NCI-H345 treated with DMSO at 0.1 percent for 48 hours (cell line): ENCODE data around the gene PTPRD.

Experiments used
- DNase-seq: peaks from one replicate; lab custom pipeline; 2025; ENCODE audit not compliant: unreplicated experiment; lab: John Stamatoyannopoulos, UW

The PTPRD gene

DNA sequence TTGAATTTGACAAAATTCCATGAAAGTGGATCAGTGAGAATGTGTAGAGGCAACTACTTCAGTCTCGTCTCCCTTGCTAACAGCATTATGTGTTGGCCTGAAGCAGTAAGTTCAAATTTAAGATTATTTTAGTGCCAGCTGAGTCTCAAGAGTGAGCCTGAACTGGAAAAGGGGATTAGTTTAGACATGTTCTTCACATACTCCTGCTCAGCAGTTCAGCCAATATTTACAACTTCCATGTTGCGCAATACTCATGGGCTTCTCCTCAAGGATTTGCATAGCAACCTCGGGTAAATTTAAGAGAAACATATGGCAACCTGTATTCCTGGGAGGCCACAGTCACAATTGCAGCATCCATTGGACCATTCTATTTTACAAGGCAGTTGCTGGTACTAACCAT lies 553.8 kb downstream of the PTPRD start:
- no peak for DNase-seq

DNA sequence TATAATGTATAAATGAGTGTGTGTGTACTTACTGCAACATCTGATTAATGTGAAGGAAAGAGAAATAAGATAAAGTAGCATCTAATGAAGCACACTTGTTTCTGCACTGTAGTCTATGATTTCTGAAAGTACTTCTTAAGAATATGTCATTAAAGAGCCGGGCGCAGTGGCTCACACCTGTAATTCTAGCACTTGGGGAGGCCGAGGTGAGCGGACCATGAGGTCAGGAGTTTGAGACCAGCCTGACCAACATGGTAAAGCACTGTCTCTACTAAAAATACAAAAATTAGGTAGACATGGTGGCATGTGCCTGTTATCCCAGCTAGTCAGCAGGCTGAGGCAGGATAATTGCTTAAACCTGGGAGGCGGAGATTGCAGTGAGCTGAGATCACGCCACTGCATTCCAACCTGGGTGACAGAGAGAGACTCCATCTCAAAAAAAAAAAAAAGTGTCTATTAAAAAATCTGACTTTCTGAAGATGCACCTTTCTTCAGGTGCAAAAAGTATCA lies 556.9 kb downstream of the PTPRD start:
- no peak for DNase-seq

- no peak for DNase-seq
These were observed 558.3 kb downstream of the PTPRD start for GRCh38 chr9:10054456-10054855.

DNA sequence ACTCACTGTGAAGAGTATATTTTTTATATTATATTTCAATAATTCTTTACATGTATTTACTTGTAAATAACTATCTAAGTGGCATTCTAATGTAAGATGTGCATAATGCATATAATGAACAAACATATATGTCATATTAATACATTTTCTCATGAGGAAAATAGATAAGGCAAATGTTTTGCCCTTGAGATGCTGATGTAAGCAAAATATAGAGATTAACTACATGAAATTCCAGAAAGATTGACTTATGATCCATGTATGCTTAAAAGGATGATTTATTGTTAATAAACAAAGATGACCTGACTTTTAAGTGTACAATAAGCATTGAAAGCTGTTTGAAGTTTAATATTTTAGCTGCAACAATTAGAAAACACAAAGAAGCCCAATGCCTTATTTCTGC lies 559.9 kb downstream of the PTPRD start:
- no peak for DNase-seq

GRCh38 chr9:10052181-10052580 lies 560.6 kb downstream of the PTPRD start:
- no peak for DNase-seq

- DNase-seq: no peak
These were observed 562.8 kb downstream of the PTPRD start for GRCh38 chr9:10050016-10050415.

DNA sequence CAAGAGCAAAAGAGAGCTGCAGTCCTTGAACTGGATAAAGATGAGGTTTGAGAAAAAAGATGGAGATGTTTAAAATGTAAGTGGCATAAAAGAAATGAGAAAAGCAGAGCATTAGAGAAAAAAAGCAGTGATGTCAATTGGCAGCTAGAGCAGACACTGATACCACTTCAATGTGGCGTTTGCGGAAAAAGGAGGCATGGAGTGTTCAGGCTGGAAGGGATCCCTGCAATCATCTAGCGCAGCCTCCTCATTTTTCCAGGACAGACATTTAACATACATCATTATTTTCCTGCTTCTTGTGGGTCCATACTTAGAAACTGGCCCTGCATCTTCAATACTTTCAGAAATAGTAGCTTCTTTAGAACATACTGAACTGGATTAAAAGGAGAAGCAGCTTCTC lies 563.8 kb downstream of the PTPRD start:
- DNase-seq: no peak

DNA sequence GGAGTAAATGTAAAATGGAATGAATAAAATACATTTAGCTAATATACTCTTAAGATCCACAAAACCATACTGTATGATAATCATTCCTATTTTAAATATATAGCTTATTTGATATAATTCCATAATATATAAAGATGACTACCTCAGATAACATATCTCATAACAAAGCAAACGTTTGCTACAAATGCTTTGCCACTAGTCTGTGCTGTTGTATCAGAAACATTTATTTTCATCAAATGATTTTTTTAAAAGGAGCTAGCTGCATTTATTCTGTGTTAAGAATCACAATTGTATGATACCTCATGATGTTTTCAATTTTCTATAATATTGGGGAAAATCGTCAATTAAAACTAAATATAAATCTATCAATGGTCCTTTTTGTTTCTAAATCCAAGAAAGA lies 567.2 kb downstream of the PTPRD start:
- no peak for DNase-seq

DNA sequence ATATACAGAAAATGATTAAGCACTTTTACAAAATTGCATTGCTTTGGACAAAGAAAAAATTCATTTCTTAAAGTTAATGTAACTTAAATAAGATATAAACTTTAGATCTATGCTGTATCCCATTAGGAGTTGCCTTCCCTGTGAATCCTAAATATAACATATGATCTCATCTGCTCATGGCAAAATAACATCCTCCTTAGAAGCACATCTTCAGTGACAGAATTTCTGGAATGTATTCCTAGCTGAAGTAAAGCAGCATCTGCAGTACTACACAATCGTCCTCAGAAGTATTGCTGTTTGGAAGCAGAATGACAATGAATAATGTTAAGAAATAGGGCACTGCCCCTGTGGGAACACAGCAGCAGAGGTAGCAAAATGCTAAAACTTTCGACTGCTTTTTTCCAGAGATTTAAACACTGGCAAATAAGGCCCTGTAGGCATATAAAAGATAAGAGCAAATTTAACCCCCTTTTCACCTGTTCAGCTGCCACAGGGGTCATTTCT lies 571.0 kb downstream of the PTPRD start:
- no peak for DNase-seq

DNA sequence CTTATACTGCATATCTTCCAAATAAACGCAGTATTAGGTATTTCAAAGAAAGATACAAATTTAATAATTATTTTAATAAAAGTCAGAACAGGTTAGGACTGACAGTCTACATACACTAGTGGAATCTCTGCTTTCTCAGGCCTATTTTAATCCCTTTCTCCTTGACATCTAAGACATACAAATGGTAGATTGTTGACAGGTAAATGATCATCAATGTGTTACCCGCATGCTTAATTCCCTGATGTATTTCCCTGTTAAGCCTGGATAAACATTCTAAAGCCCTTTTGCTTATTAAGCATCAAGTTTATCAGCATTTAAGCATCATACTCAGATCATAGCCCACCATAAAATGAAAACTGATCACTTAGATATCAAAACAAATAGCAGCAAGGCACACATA lies 576.7 kb downstream of the PTPRD start:
- DNase-seq: no peak

DNA sequence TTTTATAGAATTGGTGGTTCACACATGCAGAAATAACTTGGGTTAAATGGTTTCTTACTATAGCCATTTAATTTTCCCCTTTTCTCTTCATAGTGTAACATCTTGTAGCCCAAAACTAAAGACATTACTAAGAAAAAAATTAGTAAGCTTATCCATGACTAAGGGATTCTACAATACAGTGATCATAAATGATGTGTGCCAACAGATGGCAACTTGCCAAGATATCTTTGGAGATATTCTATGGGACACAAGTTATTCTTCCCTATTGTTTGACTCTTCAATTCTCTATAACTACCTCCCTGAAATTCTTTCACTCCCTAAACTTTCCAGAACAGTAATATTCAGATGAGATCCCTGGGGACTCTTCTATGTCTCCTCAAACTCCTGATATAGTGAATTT lies 580.6 kb downstream of the PTPRD start:
- DNase-seq: no peak

DNA sequence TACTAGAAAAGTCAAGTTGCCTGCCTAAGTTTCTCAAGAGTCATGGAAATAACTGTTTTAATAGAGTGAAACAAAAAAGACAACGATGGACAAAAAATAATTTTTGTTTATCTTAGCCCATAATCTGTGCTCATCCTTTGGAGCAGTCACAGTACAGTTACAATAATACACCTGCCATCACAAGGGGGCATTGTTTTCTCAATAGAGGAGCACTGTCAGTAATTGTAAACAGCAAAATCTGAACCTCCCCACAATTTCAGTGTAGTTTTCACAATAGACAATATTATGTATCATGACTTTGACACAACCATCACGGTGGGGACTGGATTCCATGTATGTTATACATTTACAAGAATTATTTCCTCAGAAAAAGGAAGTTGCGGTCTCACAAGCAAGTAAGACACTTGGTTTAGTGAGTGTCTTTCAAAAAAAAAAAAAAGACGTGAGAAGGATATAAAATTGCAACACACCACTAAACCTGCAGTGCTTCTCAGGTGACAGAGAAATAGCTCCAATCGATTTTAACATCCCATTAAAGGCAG lies 586.3 kb downstream of the PTPRD start:
- DNase-seq: peak; percentile 4

DNA sequence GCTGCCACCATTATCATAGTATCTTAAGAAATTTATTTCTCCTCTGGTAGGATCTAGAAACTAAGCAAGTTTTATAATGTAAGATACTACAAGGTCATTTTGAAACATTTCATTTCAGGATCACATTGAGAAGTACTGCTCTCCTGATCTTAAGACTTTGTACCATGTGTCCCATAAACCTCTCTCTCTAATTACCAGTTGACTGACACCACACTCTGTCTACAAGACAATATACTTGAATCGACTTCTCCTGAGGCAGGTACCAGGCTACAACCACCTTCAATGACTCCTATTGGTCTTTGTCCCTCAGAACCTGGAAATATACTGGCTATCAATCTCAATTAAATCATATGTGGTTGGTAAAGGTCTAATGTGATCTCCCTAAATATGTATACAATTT lies 597.0 kb downstream of the PTPRD start:
- DNase-seq: no peak

DNA sequence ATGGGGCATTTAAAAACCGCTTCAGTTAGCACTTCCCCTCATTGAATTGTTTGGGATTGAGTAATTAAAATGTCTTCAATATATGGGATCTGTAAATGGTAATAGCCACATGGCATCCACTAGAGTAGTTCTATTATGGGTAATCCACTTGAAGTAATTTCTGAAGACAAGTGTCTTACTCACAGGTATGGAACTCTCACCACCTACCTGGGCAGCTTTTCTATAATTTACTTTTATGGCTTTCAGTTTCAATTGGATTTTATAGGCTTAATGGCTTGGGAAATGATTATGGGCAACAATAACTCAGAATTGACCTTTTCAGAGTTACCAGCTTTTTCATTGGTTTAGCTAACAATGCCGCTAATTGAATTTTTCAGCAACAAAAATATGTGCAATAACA lies 597.9 kb downstream of the PTPRD start:
- no peak for DNase-seq

DNA sequence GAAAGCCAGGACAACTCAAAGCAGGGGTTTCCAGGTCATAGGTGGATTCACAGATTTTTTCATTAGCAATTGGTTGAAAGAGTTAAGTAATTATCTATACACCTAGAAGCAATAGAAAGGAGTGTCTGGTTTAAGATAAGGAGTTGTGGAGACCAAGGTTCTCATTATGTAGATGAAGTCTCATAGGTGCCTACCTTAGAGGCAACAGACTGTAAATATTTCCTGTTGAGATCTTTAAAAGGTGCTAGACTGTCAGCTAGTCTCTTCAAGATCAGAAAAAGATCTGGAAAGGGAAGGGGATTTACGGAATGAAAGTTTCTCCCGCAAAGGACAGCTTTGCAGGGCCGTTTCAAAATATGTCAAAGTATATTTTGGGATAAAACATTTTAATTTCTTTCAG lies 603.4 kb downstream of the PTPRD start:
- DNase-seq: no peak

DNA sequence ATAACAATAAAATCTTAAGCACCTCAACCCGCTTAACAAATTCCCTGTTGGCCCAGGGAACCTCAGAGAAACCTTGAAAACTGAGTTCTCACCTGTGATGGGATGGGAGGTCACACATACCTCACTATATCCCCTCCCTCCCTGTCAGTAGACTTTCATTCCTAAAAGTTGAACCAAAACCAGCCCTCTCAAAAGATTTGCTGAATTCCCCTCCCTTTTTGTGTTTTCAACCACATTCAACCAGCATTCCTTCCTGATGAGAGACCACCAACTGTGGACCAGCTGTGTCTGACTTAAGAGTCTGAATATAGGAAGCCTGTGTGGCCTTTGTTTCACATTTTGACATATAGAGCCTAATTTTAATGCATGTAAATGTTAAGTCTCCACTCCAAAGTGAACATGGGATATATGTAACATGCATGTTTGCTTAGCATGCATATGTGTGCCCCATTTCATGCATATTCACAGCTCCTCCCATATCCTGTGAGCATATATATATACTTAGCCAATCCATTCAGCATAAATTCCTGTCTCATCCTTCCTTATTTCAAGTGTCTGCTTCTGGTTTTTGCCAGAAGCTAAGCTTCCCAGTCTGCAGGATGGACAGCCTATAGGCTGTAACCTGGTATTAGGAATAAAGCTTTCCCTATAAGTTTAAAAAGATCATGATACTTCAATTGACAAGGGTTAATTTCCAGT lies 604.6 kb downstream of the PTPRD start:
- DNase-seq: no peak

GRCh38 chr9:10007356-10007755 lies 605.4 kb downstream of the PTPRD start:
- DNase-seq: no peak

DNA sequence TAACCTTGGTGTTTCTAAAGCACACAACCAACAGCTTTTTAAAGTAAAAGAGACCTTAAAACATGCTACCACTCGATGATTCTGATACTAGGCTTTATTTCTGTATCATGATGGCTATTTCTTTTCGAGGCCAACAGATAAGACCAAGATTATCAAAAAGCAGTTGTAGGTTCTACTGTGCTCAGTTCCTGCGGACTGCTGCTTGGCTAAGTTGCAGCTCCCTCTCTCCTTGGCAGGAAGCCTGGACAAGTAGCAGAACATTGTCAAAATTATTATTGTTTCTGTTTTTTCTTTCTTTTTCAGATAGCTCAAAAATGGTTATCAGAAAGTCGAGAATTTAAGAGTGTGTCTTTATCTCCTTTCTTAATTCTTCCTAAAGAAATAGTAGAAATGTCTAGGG lies 607.6 kb downstream of the PTPRD start:
- DNase-seq: no peak

DNA sequence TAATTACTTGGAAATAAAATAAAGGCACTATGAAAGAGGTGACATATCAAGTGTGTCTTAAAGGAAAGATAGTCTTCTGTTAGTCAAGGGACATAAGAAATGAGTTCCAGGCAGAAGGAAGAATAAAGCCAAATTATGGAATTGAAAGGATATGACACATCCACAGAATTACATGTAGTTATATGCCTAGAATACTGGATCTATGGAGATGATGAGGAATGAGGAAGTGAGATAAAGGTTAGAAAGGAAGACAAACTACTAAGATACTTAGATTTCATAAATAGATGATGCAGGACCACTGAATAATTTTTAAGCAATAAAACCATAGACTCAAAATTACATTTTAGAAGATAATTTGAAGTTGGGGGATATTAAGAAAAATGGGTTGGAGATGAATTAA lies 609.8 kb downstream of the PTPRD start:
- DNase-seq: no peak

DNA sequence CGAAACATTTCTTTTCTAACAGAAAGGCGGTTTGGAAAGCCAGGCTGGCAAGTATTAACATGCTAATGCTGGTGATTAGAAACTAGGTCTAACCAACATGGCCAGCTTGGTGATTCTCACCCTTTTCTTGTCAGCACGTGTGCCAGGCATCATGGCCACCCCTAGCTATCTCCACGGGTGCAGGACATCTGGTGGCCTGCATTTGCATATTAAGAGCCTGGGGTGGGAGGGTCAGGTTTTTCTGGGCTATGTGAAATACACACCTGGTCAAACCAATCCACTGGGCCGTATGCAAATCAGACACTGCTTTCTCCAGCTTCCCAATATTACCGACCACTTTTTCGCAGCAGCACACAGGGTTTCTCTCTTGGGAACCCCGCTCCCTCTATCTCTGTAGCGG lies 612.1 kb downstream of the PTPRD start:
- DNase-seq: no peak

GRCh38 chr9:9998491-9999287 lies 614.1 kb downstream of the PTPRD start:
- no peak for DNase-seq

GRCh38 chr9:9997585-9997984 lies 615.2 kb downstream of the PTPRD start:
- no peak for DNase-seq
